Endothelial cell of umbilical vein (primary cell): Measurements from ENCODE around the gene SHOX. TPM values are rescaled to one million over a fixed set of nuclear protein-coding genes. Genes with fewer than 3 reads are reported as not detected.

Experiments used
- BruUV-seq: library from RNA; stranded (reverse); fragments of 400-500 nt; replicated peaks from 2 replicates; lab custom pipeline; 2021; lab: Mats Ljungman, UMichigan
- CTCF ChIA-PET: fragments of 300-600, 350-600 bp; sonication (Branson Sonifier 250); formaldehyde crosslinking; loops from one replicate; lab custom pipeline; 2021; ENCODE audit warnings: antibody characterized with exemption, inconsistent platforms; lab: Charles Lee
- POLR2A ChIA-PET: fragments of 300-600, 350-600 bp; sonication (Branson Sonifier 250); formaldehyde crosslinking; loops from one replicate; lab custom pipeline; 2021; ENCODE audit warnings: antibody characterized with exemption, inconsistent platforms; lab: Charles Lee
- DNase-seq: peaks from one replicate; pipeline ENCODE4 v3.0.0-alpha.2; 2011; ENCODE audit warnings: low read depth, low spot score
- FAIRE-seq: peaks from 2 replicates; lab custom pipeline; 2011; peaks lifted over from hg19 to GRCh38; lab: Jason Lieb, UNC
- H2AFZ ChIP-seq: 2 replicates; pipeline ENCODE4 v1.6.0; 2012; ENCODE audit warnings: low read depth, low read length, control low read depth, inconsistent platforms
- H3K27ac ChIP-seq: 2 replicates; pipeline ENCODE4 v1.5.1; 2011; ENCODE audit warnings: low read depth, mild to moderate bottlenecking, control low read depth, low read length, moderate library complexity; ENCODE audit not compliant: insufficient read depth
- H3K27me3 ChIP-seq, 2 experiments: 2 replicates each; pipeline versions ENCODE4 v1.6.0 to v1.6.1; 2011; ENCODE audit warnings: low read length in 2 of 2, mixed read lengths in 1 of 2; ENCODE audit not compliant: control insufficient read depth in 2 of 2, insufficient read depth in 2 of 2
- H3K36me3 ChIP-seq, 2 experiments: 2 replicates in 1 of 2; 3 replicates in 1 of 2; pipeline ENCODE4 v1.5.1; 2011; ENCODE audit warnings: low read length in 2 of 2, mild to moderate bottlenecking in 1 of 2, moderate library complexity in 1 of 2; ENCODE audit not compliant: control insufficient read depth in 2 of 2, insufficient read depth in 2 of 2; ENCODE audit errors: extremely low read depth in 1 of 2
- H3K4me1 ChIP-seq: 3 replicates; pipeline ENCODE4 v1.5.1; 2011; ENCODE audit warnings: mild to moderate bottlenecking, low read length; ENCODE audit not compliant: control insufficient read depth, insufficient read depth; ENCODE audit errors: extremely low read depth
- H3K4me2 ChIP-seq: 2 replicates; pipeline ENCODE4 v1.6.1; 2011; ENCODE audit warnings: low read length, control low read depth, mixed read lengths; ENCODE audit not compliant: insufficient read depth
- H3K4me3 ChIP-seq, 3 experiments: fragments of 200-600 bp in 1 of 3; sonication (generic), shearing (Covaris generic) in 1 of 3; replicated peaks in 1 of 3; 2 replicates each; pipeline ENCODE4 v1.5.1; 2011 to 2016; ENCODE audit warnings: control low read depth in 3 of 3, low read length in 3 of 3, mild to moderate bottlenecking in 2 of 3, inconsistent platforms in 1 of 3, low read depth in 1 of 3, moderate library complexity in 1 of 3; ENCODE audit not compliant: insufficient read depth in 1 of 3
- H3K79me2 ChIP-seq: 2 replicates; pipeline ENCODE4 v1.6.0; 2012; ENCODE audit warnings: low read length, inconsistent platforms; ENCODE audit not compliant: control insufficient read depth, insufficient read depth
- H3K9ac ChIP-seq: replicated peaks from 2 replicates; pipeline ENCODE3; 2011; ENCODE audit warnings: low read length, control low read depth; ENCODE audit not compliant: insufficient read depth; ENCODE audit errors: extremely low read depth
- H3K9me1 ChIP-seq: replicated peaks from 3 replicates; pipeline ENCODE4 v1.6.0; 2011; ENCODE audit warnings: mild to moderate bottlenecking, low read length; ENCODE audit not compliant: control insufficient read depth, insufficient read depth; ENCODE audit errors: extremely low read depth
- H3K9me3 ChIP-seq: replicated peaks from 2 replicates; pipeline ENCODE4 v1.5.1; 2012; ENCODE audit warnings: low read length, inconsistent platforms; ENCODE audit not compliant: control insufficient read depth, insufficient read depth
- H4K20me1 ChIP-seq: replicated peaks from 2 replicates; pipeline ENCODE3; 2011; ENCODE audit warnings: mild to moderate bottlenecking, low read length; ENCODE audit not compliant: control insufficient read depth, insufficient read depth; ENCODE audit errors: extremely low read depth
- CTCF ChIP-seq, 2 donors: IDR thresholded peaks; 1 replicate in 1 of 2; 2 replicates in 1 of 2; pipeline ENCODE4 v1.5.1; 2011; ENCODE audit warnings: low read length in 2 of 2, mild to moderate bottlenecking in 2 of 2, moderate library complexity in 2 of 2, control low read depth in 1 of 2, inconsistent platforms in 1 of 2, low read depth in 1 of 2; ENCODE audit not compliant: insufficient read depth in 1 of 2; ENCODE audit errors: extremely low read depth in 1 of 2
- EZH2 ChIP-seq: IDR thresholded peaks from 2 replicates; pipeline ENCODE4 v1.6.1; 2012; ENCODE audit warnings: borderline replicate concordance, low read depth, mild to moderate bottlenecking, moderate library complexity, low read length, inconsistent platforms; ENCODE audit not compliant: severe bottlenecking
- FOS ChIP-seq: IDR thresholded peaks from 2 replicates; pipeline ENCODE4 v1.6.1; 2011; ENCODE audit warnings: mild to moderate bottlenecking, low read length, moderate library complexity, borderline replicate concordance; ENCODE audit not compliant: insufficient read depth
- GATA2 ChIP-seq: IDR thresholded peaks from 2 replicates; pipeline ENCODE4 v1.7.0; 2011; ENCODE audit warnings: low read depth, mild to moderate bottlenecking, moderate library complexity, mixed read lengths, low read length; ENCODE audit not compliant: insufficient read length, insufficient read depth
- JUN ChIP-seq: IDR thresholded peaks from 2 replicates; pipeline ENCODE4 v1.6.1; 2011; ENCODE audit warnings: borderline replicate concordance, low read depth; ENCODE audit not compliant: insufficient read length, insufficient read depth
- MAX ChIP-seq: IDR thresholded peaks from 2 replicates; pipeline ENCODE4 v1.6.1; 2011; ENCODE audit not compliant: insufficient read depth, insufficient read length
- MYC ChIP-seq: IDR thresholded peaks from one replicate; pipeline ENCODE4 v1.6.1; 2011; ENCODE audit warnings: mild to moderate bottlenecking, low read depth, low read length
- POLR2A ChIP-seq: IDR thresholded peaks from 2 replicates; pipeline ENCODE4 v1.6.1; 2012; ENCODE audit warnings: low read depth, mild to moderate bottlenecking, control low read depth, low read length
- POLR2AphosphoS5 ChIP-seq: IDR thresholded peaks from 2 replicates; pipeline ENCODE4 v1.6.1; 2012; ENCODE audit warnings: low read depth, mild to moderate bottlenecking, control low read depth, low read length, moderate library complexity; ENCODE audit not compliant: insufficient read depth
- dilution Hi-C: fragments of 300-500 bp; cut with MboI; formaldehyde crosslinking; loops from one replicate; pipeline ENCODE4 v1.15.0; 2019; ENCODE audit warnings: low sequenced_read_pairs; ENCODE audit not compliant: extremely low pct_ligation_motif_present
- intact Hi-C: fragments of 100-400 bp; cut with micrococcal nuclease; formaldehyde crosslinking; loops from one replicate; pipeline ENCODE4 v1.10.0; 2022
- polyA plus RNA-seq, 4 experiments: library from polyadenylated mRNA; depleted of rRNA in 3 of 4; stranded (reverse) in 3 of 4; unstranded in 1 of 4; fragments of >200 nt; gene quantifications; 2 replicates each; pipeline versions ENCODE4 v1.2.1 to v1.2.3, GENCODE V29; 2011 to 2012; ENCODE audit warnings: missing spikeins in 1 of 4
- total RNA-seq: library from RNA; stranded (reverse); gene quantifications from 2 replicates; pipeline ENCODE4 v1.2.3, GENCODE V29; 2021

SHOX gene
- total and polyA plus RNA-seq, 2 donors (not counting 3 experiments of a cell fraction or from before 2014, with no cell fraction given): not detected

GRCh38 chrX:584572-584971, 46.0 kb upstream of the SHOX start:
- no peaks in the 10 kb centered on the region for H4K20me1 ChIP-seq

More at GRCh38 chrX:584572-584971, 46.0 kb upstream of the SHOX start:
- CTCF ChIA-PET: no interaction called here
- POLR2A ChIA-PET: no interaction called here
- Histone ChIP-seq H3K9me1 (no peaks in the 10 kb centered on the region), H3K27me3 (no peaks in the 10 kb centered on the region), H3K4me1 (no peaks in the 10 kb centered on the region), H3K79me2 (no peaks in the 10 kb centered on the region), H3K9me3 (no peaks in the 10 kb centered on the region), H3K4me3 (no peak overlapping the region), H3K9ac (no peak overlapping the region), H3K36me3 (no peaks in the 10 kb centered on the region), H2AFZ (no peak overlapping the region), H3K4me2 (no peak overlapping the region), H3K27ac (no peak overlapping the region)
- no TSS peak for BruUV-seq
- DNase-seq (no peak), FAIRE-seq (no peak)
- intact Hi-C loops (no loop called here), dilution Hi-C loops (no loop called here)
- TF ChIP-seq EZH2 (no peak), POLR2AphosphoS5 (no peak), POLR2A (no peak), GATA2 (no peak), MYC (no peak), FOS (no peak), MAX (no peak), JUN (no peak), CTCF (IDR thresholded peaks at IDR 0.05; ENCODE audit: extremely low read depth in 1 of 2, insufficient read depth in 1 of 2, low read depth in 1 of 2, low read length in 2 of 2) (no peak)
